ENCODE measurements around the gene ALDH3A1. TPM values are rescaled to one million over a fixed set of nuclear protein-coding genes. Genes with fewer than 3 reads are reported as not detected.

The ALDH3A1 gene
- total RNA-seq, 1 donor from 2014 or later: not detected

DNA sequence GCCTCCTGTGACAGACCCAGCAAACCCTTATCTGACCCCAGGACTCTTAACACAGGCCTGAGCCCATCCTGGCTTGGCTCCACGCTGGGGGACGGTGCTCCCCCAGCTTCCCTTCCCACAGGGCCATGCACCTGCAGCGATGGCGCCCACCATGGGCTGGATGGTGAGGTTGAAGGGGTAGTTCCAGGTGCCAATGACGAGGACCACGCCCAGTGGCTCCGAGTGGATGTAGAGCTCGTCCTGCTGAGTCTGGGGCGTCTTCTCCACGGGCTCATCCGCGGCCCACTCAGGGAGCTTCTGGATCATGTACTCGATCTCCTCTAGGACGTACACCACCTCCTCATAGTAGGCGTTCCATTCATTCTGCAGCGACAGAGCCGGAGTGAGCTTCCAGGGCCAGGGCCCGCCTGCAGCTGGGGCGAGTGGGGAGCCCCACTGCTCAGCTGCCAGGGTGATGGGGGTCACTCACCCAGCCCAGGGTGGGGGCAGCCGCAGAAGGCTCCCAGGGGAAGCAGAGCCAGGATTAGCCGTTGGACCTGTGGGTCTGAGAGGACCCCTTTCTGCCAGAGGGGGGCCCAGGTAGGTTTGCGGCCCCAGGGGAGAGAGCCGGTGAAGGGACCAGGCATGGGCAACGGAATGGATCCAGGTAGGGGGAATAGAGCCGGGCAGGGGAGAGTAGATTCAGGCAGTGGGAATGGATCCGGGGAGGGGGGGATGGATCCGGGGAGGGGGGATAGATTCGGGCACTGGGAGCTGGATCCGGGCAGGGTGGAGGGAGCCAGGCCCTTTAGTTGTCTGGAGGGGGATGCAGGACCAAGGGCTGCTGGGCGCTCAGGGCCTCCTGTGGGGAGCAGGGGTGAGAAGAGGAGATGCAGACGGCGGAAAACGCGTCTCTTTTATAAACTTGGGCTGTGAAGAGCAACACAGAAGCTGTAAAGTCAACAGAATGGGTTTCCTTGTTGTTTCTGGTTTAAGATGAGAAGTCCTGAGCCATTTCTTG, 4.7 kb downstream of the ALDH3A1 start:
- H3K36me3 Mint-ChIP-seq (ENCODE audit: low read depth): no peaks in the 10 kb centered on the region
- H3K4me1 Mint-ChIP-seq (ENCODE audit: low read depth): no peaks in the 10 kb centered on the region
- no peak for DNase-seq (ENCODE audit: low spot score)
- no peak overlapping the region for H3K27ac Mint-ChIP-seq
- H3K27me3 Mint-ChIP-seq (ENCODE audit: low read depth): peaks cover 2% of the 10 kb centered on the region
- no peaks in the 10 kb centered on the region for H3K9me3 Mint-ChIP-seq
- H3K4me3 Mint-ChIP-seq (ENCODE audit: low read depth): no peak overlapping the region
- intact Hi-C loops (cut with micrococcal nuclease): no loop called here

DNA sequence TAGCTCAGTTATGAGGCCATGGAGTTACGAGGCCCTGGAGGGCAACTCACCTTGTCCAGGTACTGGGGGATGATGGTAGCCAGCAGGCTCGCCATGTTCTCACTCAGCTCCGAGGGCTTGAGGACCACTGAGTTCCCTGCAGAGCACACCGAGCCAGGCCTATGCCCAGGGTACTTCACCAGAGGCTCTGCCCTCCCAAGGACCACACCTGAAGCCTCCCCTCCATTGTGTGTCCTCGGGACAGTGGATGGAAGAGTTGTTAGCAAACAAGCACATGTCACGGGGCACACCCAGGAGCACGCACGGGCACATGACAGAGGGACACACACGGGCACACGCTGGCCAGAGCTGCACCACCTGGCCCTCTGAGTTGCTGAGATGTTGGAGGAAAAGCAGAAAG, 5.6 kb downstream of the ALDH3A1 start:
- no peak overlapping the region for H3K4me3 Mint-ChIP-seq (ENCODE audit: low read depth)

DNA sequence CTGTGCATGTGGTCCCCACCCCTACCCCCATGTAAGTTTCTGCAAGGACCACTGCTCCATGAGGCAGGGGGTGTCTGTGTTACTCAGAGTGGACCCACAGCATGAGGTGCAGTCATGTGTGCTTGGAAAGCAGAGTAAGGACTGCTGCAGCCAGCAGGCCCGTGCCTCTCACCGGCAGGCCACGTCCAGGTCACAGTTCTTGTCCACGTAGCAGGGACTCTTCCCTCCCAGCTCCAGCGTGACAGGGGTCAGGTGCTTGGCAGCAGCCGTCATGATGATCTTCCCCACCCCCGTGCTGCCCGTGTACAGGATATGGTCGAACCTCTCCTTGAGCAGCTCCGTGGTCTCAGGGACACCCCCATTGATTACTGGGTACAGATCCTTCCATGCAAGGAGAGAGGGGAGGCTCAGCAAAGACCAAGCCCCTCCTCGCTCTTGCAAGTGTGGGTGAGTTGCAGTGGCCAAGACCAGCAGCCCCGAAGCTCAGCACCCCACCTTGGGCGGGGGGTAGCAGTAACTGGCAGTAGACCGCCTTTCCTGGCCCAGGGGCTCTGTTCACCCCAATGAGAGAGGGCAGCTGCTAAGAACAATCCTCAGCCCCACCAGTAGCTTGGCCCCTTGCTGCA, 6.2 kb downstream of the ALDH3A1 start:
- no peaks in the 10 kb centered on the region for H3K36me3 Mint-ChIP-seq (ENCODE audit: low read depth)
- no peaks in the 10 kb centered on the region for H3K4me1 Mint-ChIP-seq (ENCODE audit: low read depth)
- no peak overlapping the region for H3K4me3 Mint-ChIP-seq (ENCODE audit: low read depth)
- no peak for DNase-seq (ENCODE audit: low spot score)
- intact Hi-C loops (cut with micrococcal nuclease): no loop called here
- peaks cover 2% of the 10 kb centered on the region for H3K27me3 Mint-ChIP-seq (ENCODE audit: low read depth)
- no peaks in the 10 kb centered on the region for H3K9me3 Mint-ChIP-seq
- no peak overlapping the region for H3K27ac Mint-ChIP-seq

More for the DNA sequence above, 5.6 kb downstream of the ALDH3A1 start:
- no peaks in the 10 kb centered on the region for H3K4me1 Mint-ChIP-seq (ENCODE audit: low read depth)
- no peaks in the 10 kb centered on the region for H3K9me3 Mint-ChIP-seq
- no peak overlapping the region for H3K27ac Mint-ChIP-seq
- H3K36me3 Mint-ChIP-seq (ENCODE audit: low read depth): no peaks in the 10 kb centered on the region
- DNase-seq (ENCODE audit: low spot score): no peak
- H3K27me3 Mint-ChIP-seq (ENCODE audit: low read depth): peaks cover 2% of the 10 kb centered on the region
- intact Hi-C loops (cut with micrococcal nuclease): no loop called here

DNA sequence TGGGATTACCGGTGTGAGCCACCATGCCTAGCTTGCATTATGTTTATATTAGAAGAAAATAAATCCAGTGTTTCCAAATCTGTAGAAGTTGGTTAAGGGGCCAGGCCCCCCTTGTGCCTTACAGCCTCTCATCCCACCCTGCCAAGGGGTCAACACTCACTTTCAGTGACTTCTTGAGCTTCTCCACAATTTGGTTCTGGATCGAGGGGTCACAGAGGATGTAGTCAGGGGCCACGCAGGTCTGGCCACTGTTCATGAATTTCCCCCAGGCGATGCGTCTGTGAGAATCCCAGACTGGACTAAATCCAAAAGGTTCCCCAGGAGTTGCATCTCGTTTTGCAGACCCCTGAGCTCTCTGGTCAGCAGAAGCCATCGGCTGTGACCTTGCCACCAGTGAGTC, 7.2 kb downstream of the ALDH3A1 start:
- Mint-ChIP-seq H3K27ac (no peak overlapping the region), H3K9me3 (no peaks in the 10 kb centered on the region), H3K36me3 (ENCODE audit: low read depth) (no peaks in the 10 kb centered on the region), H3K4me3 (ENCODE audit: low read depth) (no peak overlapping the region), H3K4me1 (ENCODE audit: low read depth) (no peaks in the 10 kb centered on the region), H3K27me3 (ENCODE audit: low read depth) (no peaks in the 10 kb centered on the region)
- intact Hi-C loops (cut with micrococcal nuclease): no loop called here
- DNase-seq (ENCODE audit: low spot score): no peak

DNA sequence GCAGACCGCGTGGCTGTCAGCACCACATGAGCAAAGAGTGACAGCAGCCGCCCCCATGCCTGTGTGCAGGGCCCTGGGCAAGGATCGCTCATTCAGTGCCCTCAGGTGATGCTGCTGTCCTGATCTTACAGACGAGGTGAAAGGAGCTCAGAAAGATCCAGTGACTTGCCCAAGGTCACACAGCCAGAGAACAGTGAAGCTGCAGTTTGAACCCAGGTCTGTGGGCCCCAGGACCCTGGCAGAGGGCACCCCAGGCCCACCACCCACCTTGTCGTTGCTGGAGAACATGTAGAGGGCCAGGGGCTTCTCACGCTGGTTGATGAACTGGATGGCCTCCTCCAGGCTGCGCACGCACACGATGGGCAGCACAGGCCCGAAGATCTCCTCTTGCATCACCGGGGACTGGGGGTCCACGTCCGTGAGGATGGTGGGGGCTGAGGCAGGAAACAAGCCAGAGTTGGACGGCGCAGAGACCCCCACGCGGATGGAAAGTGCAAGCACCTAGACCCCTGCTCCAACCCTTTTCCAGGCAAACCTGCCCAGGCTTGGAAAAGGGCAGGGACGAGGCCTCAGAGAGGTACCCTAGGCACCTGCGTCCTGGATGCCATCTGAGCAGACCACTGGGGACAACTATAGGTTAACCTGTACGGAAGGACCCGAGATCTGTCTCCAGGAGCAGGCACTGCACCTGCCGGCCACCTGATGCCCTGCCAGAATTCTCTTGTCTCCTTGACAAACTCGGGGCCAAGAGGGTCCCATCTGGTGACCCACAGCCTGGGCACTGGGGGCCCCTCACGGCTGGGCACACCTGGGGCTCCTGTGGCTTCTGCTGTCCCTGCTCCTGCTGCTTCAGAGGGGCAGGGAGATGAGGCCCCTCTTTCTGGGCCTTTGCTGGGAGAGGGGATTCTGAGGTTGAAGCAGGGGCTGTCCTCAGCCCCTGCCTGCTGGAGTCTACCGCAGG, 8.6 kb downstream of the ALDH3A1 start:
- no peaks in the 10 kb centered on the region for H3K36me3 Mint-ChIP-seq (ENCODE audit: low read depth)
- H3K27ac Mint-ChIP-seq: no peak overlapping the region
- H3K9me3 Mint-ChIP-seq: no peaks in the 10 kb centered on the region
- H3K4me1 Mint-ChIP-seq (ENCODE audit: low read depth): no peaks in the 10 kb centered on the region
- no peak for DNase-seq (ENCODE audit: low spot score)
- no peaks in the 10 kb centered on the region for H3K27me3 Mint-ChIP-seq (ENCODE audit: low read depth)
- no peak overlapping the region for H3K4me3 Mint-ChIP-seq (ENCODE audit: low read depth)
- intact Hi-C loops (cut with micrococcal nuclease): no loop called here

DNA sequence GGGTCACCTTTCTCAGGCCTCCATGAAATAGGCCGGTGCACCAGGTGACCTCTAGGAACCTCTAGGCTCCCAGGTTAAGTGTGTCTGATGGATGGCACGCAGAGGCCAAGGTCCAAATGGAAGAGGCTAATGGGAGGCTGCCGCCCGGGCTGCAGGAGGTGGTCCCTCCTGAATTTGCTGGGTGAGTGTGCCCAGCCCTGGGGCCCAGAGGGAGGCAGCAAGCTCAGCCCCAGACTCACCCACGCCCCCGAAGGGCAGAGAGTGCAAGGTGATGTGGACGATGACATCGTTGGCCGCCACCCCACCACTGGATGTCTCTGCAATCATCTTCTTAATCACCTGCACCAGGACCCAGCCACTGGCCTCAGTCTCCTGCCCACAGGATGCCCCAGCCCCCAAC, 9.3 kb downstream of the ALDH3A1 start:
- intact Hi-C loops (cut with micrococcal nuclease): no loop called here
- Mint-ChIP-seq H3K4me1 (ENCODE audit: low read depth) (no peaks in the 10 kb centered on the region), H3K27ac (no peak overlapping the region), H3K4me3 (ENCODE audit: low read depth) (no peak overlapping the region), H3K36me3 (ENCODE audit: low read depth) (no peaks in the 10 kb centered on the region), H3K27me3 (ENCODE audit: low read depth) (no peaks in the 10 kb centered on the region), H3K9me3 (no peaks in the 10 kb centered on the region)
- no peak for DNase-seq (ENCODE audit: low spot score)

DNA sequence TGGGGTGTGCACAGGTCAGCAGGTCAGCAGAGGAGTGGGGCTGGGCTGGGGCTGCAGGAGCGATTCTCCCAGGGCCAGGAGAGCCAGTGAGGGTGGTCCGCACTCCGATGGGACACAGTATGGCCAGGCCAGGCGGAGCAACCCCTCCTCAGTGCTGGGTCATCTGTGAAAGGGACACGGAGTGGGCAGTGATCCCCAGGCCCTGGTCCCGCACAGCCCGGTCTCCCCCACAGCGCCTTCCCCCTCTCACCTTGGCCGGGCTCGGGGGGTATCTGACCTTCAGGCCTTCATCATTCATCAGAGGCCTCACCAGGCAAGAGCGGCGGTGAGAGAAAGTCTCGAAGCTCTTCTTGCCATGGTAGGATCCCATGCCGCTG, 10.0 kb downstream of the ALDH3A1 start:
- Mint-ChIP-seq H3K4me1 (ENCODE audit: low read depth) (no peaks in the 10 kb centered on the region), H3K27ac (no peak overlapping the region), H3K9me3 (no peaks in the 10 kb centered on the region), H3K27me3 (ENCODE audit: low read depth) (no peaks in the 10 kb centered on the region), H3K4me3 (ENCODE audit: low read depth) (no peak overlapping the region), H3K36me3 (ENCODE audit: low read depth) (no peaks in the 10 kb centered on the region)
- DNase-seq (ENCODE audit: low spot score): no peak
- intact Hi-C loops (cut with micrococcal nuclease): no loop called here

DNA sequence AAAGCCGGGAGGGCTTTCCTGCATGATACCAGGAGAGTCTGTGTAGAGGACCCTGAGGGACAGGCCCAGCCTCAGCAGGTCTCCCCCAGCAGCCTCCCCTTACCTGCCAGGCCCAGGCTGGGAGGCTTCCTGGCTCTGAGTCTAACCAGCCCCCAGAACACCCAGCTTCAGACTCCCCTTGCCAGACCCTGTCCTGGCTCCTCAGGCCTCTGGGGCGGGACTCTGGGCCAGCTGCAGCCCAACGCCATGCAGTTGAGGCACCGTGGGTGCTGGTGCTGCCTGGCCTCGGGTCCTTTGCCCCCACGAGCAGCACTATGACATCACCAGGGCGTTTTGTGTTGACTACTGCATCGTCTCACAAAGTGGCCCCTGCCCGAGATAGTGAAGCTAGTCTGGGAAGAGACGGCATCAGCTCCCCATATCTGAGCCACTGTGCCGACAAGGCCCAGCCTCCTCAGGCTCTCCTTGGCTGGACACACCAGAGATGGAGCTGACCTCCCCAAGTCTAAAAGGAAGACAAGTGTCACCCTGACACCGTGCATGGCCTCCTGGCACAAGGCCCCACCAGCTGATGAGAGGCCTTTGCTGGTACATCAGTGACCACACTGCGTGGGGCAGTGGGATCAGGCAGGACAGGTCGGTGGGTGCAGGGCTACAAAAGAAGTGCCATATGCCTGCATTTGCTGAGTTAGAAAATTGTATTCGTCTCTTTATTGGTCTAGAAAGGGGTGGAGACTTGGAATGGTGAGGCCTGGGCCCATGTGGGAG, 10.6 kb downstream of the ALDH3A1 start:
- Mint-ChIP-seq H3K27ac (no peak overlapping the region), H3K9me3 (no peaks in the 10 kb centered on the region), H3K27me3 (ENCODE audit: low read depth) (no peaks in the 10 kb centered on the region), H3K4me3 (ENCODE audit: low read depth) (no peak overlapping the region), H3K4me1 (ENCODE audit: low read depth) (no peaks in the 10 kb centered on the region), H3K36me3 (ENCODE audit: low read depth) (no peaks in the 10 kb centered on the region)
- intact Hi-C loops (cut with micrococcal nuclease): no loop called here
- DNase-seq (ENCODE audit: low spot score): no peak

DNA sequence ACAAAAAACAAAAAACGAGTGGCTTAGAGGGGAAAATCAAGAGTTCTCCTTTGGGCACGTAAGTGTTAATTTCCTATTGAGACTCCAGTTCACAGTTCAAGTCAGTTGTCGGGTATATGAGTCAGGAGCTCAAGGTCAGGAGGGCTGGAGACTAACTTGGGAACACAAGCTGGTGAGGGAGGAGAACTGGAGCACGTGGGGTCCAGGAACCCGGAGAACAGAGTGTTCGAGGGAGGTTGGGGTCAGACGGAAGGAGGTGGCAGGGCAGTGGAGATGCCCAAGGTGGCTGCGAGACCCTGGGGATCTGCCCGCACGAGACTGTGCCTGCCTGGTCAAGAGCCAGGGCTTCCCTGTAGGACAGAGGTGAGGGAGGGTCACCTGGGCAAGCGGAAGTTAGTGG, 12.0 kb downstream of the ALDH3A1 start:
- Mint-ChIP-seq H3K4me3 (ENCODE audit: low read depth) (no peak overlapping the region), H3K9me3 (no peaks in the 10 kb centered on the region), H3K27ac (no peak overlapping the region), H3K4me1 (ENCODE audit: low read depth) (no peaks in the 10 kb centered on the region), H3K27me3 (ENCODE audit: low read depth) (no peaks in the 10 kb centered on the region), H3K36me3 (ENCODE audit: low read depth) (no peaks in the 10 kb centered on the region)
- intact Hi-C loops (cut with micrococcal nuclease): no loop called here
- DNase-seq (ENCODE audit: low spot score): no peak

DNA sequence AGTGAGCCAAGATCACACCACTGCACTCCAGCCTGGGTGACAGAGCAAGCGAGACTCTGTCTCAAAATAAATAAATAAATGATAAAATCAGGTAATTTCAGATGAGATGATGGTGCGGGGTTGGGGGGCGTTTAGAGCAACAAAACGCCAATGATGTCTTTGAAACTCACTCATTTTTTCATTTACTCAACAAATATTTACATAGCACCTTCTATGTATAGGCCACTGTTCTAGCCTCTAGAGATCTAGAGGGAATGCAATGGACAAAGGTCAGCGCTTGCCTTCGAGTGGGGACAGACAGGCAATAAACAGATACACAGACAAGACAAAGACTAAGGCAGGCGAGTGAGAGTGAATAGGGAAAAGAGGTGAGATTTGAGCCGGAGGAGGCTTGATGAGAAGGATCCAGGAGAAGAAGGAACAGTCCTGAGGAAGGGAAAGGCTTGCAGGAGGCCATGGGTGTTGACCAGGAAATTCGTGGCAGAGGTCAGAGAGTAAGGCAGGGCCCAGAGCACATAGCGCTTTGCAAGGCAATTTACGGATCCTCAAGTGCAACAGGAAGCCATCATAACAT, 14.1 kb downstream of the ALDH3A1 start:
- intact Hi-C loops (cut with micrococcal nuclease): no loop called here
- Mint-ChIP-seq H3K4me1 (ENCODE audit: low read depth) (no peaks in the 10 kb centered on the region), H3K9me3 (no peaks in the 10 kb centered on the region), H3K36me3 (ENCODE audit: low read depth) (no peaks in the 10 kb centered on the region), H3K27me3 (ENCODE audit: low read depth) (no peaks in the 10 kb centered on the region), H3K4me3 (ENCODE audit: low read depth) (no peak overlapping the region), H3K27ac (no peak overlapping the region)
- DNase-seq (ENCODE audit: low spot score): no peak

DNA sequence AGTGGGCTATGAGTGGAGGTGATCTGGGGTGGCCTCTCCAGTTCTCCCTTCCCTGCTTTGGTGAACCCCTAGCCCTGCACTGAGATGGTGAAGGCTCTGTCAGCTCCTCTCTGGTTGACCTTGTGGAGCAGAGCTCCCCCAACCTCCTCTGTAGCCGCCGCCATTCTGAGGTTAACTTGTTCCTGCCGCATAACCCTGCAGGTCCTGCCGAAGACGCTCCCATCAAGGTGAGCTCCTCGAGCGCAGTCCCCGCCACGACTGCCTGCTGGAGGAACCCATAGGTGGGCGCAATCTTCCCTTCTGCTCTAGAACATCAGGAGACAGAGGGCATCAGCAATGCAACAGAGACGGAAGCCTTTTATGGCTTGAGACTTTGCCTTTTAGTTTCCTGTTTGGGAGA, 16.5 kb downstream of the ALDH3A1 start:
- intact Hi-C loops (cut with micrococcal nuclease): no loop called here
- Mint-ChIP-seq H3K27me3 (ENCODE audit: low read depth) (no peaks in the 10 kb centered on the region), H3K4me1 (ENCODE audit: low read depth) (no peaks in the 10 kb centered on the region), H3K4me3 (ENCODE audit: low read depth) (no peak overlapping the region), H3K27ac (no peak overlapping the region), H3K36me3 (ENCODE audit: low read depth) (no peaks in the 10 kb centered on the region), H3K9me3 (no peaks in the 10 kb centered on the region)
- no peak for DNase-seq (ENCODE audit: low spot score)

DNA sequence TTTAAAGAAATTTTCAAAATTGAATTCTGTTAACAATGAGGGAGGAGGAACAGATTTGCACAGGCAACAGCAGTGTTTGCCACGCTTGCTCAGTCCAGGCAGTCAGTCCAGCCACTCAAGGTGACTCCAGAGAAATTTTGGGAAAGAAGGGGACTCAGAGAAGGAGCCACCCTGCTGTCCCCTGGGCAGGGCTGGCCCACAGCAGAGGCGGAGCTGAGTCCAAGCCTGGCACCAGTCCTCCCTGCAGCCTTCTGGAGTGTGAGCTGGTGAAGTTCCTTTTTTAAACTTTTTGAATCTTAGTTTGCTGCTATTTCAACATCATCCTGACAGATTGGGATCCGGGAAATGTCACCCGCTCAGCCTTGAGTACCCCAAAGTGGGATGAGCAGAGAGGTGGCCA, 17.3 kb downstream of the ALDH3A1 start:
- H3K4me1 Mint-ChIP-seq (ENCODE audit: low read depth): no peaks in the 10 kb centered on the region
- no peak for DNase-seq (ENCODE audit: low spot score)
- no peaks in the 10 kb centered on the region for H3K27me3 Mint-ChIP-seq (ENCODE audit: low read depth)
- H3K4me3 Mint-ChIP-seq (ENCODE audit: low read depth): no peak overlapping the region
- intact Hi-C loops (cut with micrococcal nuclease): no loop called here
- H3K36me3 Mint-ChIP-seq (ENCODE audit: low read depth): no peaks in the 10 kb centered on the region
- no peak overlapping the region for H3K27ac Mint-ChIP-seq
- no peaks in the 10 kb centered on the region for H3K9me3 Mint-ChIP-seq

Data from activated T-helper 2 cell treated with anti-CD3 and anti-CD28 coated beads, Interferon-gamma antibody, Interleukin-2, Interleukin-4, amounts not matched to agents 10 μg/mL and 5 μg/mL and 100 μg/mL, durations not matched to agents 14 hours and 24 hours and 36 hours (primary cell).